Activated CD4-positive, CD25-positive, alpha-beta regulatory T cell (primary cell): Measurements from ENCODE around the gene CELA3A.
"Not testable (repeated sequence)": the region's sequence is repeated elsewhere in the genome, so short reads cannot be mapped to it uniquely, and the experiment has no call there.

Experiments used
- DNase-seq, 4 experiments: peaks; one replicate each; lab custom pipeline; 2025; lab: John Stamatoyannopoulos, UW

The CELA3A gene

GRCh38 chr1:21982122-21982521, 19.3 kb upstream of the CELA3A start:
- not testable (repeated sequence) for DNase-seq

- DNase-seq = not testable (repeated sequence)
These were observed 17.9 kb upstream of the CELA3A start for GRCh38 chr1:21983539-21983938.

GRCh38 chr1:21985893-21986292, 15.6 kb upstream of the CELA3A start:
- not testable (repeated sequence) for DNase-seq

GRCh38 chr1:21986386-21986785, 15.1 kb upstream of the CELA3A start:
- DNase-seq = not testable (repeated sequence)

- DNase-seq = not testable (repeated sequence)
These were observed 11.6 kb upstream of the CELA3A start for GRCh38 chr1:21989672-21990393.

- not testable (repeated sequence) for DNase-seq
These were observed 9.3 kb upstream of the CELA3A start for GRCh38 chr1:21992186-21992585.

- DNase-seq = not testable (repeated sequence)
These were observed 6.7 kb upstream of the CELA3A start for GRCh38 chr1:21994716-21995115.

- DNase-seq = not testable (repeated sequence)
These were observed 4.8 kb upstream of the CELA3A start for GRCh38 chr1:21996663-21996970.

- DNase-seq = not testable (repeated sequence)
These were observed 3.4 kb upstream of the CELA3A start for GRCh38 chr1:21997891-21998623.

- not testable (repeated sequence) for DNase-seq
These were observed 2.7 kb upstream of the CELA3A start for GRCh38 chr1:21998624-21999294.

- not testable (repeated sequence) for DNase-seq
These were observed 1.8 kb upstream of the CELA3A start for GRCh38 chr1:21999645-22000044.

- DNase-seq = not testable (repeated sequence)
These were observed 1.0 kb downstream of the CELA3A start for GRCh38 chr1:22002461-22002860.

- not testable (repeated sequence) for DNase-seq
These were observed 1.4 kb downstream of the CELA3A start for GRCh38 chr1:22002875-22003274.

GRCh38 chr1:22003959-22004358, 2.5 kb downstream of the CELA3A start:
- DNase-seq = not testable (repeated sequence)

GRCh38 chr1:22005261-22006149, 4.0 kb downstream of the CELA3A start:
- not testable (repeated sequence) for DNase-seq

- DNase-seq = not testable (repeated sequence)
These were observed 5.3 kb downstream of the CELA3A start for GRCh38 chr1:22006736-22007135.

- not testable (repeated sequence) for DNase-seq
These were observed 5.8 kb downstream of the CELA3A start for GRCh38 chr1:22007262-22007661.

GRCh38 chr1:22009566-22009965, 8.1 kb downstream of the CELA3A start:
- DNase-seq = not testable (repeated sequence)

- DNase-seq = not testable (repeated sequence)
These were observed 11.3 kb downstream of the CELA3A start for GRCh38 chr1:22012752-22013151.

- not testable (repeated sequence) for DNase-seq
These were observed 13.2 kb downstream of the CELA3A start for GRCh38 chr1:22014575-22015206.
